Esophagus squamous epithelium (tissue), 5 donors: ENCODE results near the gene KIF26A. TPM values are rescaled to one million over a fixed set of nuclear protein-coding genes. Genes with fewer than 3 reads are reported as not detected.

Source experiments
- DNase-seq: peaks from one replicate; lab custom pipeline; 2025; lab: John Stamatoyannopoulos, UW
- H3K27ac ChIP-seq, 4 donors: fragments of 200-600 bp; sonication (generic); one replicate each; pipeline ENCODE4 v1.5.1; 2016 to 2019; ENCODE audit warnings: mild to moderate bottlenecking in 1 of 4
- H3K27me3 ChIP-seq, 4 donors: fragments of 200-600 bp; sonication (generic); 1 replicate in 3 of 4; 2 replicates in 1 of 4; pipeline versions ENCODE4 v1.5.1 to v1.6.0; 2017 to 2021; ENCODE audit warnings: antibody characterized with exemption in 1 of 4
- H3K36me3 ChIP-seq, 3 donors: fragments of 200-600 bp; sonication (generic); one replicate each; pipeline ENCODE4 v1.5.1; 2016 to 2019
- H3K4me1 ChIP-seq, 3 donors: fragments of 200-600 bp; sonication (generic); one replicate each; pipeline ENCODE4 v1.5.1; 2017 to 2019
- H3K4me3 ChIP-seq, 4 donors: fragments of 200-600 bp; sonication (generic); 1 replicate in 3 of 4; 2 replicates in 1 of 4; pipeline ENCODE4 v1.5.1; 2016 to 2019; ENCODE audit warnings: mild to moderate bottlenecking in 2 of 4, moderate library complexity in 1 of 4
- H3K9me3 ChIP-seq, 3 donors: fragments of 200-600 bp; sonication (generic); one replicate each; pipeline ENCODE4 v1.5.1; 2016 to 2019
- CTCF ChIP-seq, 6 experiments: fragments of 450-650 bp in 4 of 6; fragments of 200-600 bp in 2 of 6; sonication (generic) in 2 of 6; IDR thresholded peaks; one replicate each; pipeline ENCODE4 v1.5.1; 2016 to 2019; ENCODE audit warnings: antibody characterized with exemption in 6 of 6, mild to moderate bottlenecking in 4 of 6, moderate library complexity in 4 of 6
- POLR2A ChIP-seq, 4 donors: fragments of 450-650 bp; IDR thresholded peaks; one replicate each; pipeline ENCODE4 v1.6.1; 2017; ENCODE audit warnings: antibody characterized with exemption in 4 of 4, mild to moderate bottlenecking in 4 of 4, moderate library complexity in 3 of 4
- whole genome bisulfite sequencing, 2 donors: methylation state at CpG; one replicate each; pipeline ENCODE4 v1.1.5; 2018; 5-methylcytosine and 5-hydroxymethylcytosine counted together
- intact Hi-C: fragments of 100-400 bp; cut with DNase I; formaldehyde crosslinking; loops from one replicate; pipeline ENCODE4 v1.15.0; 2022
- total RNA-seq, 4 donors: library from RNA; depleted of rRNA; stranded (reverse); fragments of >200 nt; gene quantifications; one replicate each; pipeline ENCODE4 v1.1.0, GENCODE V29; 2016
- donor health status: DM: yes; HTN: yes; CAD: no.

The KIF26A gene
- total RNA-seq, 4 donors from 2014 or later = 0.80 to 2.7 (median 0.96) TPM

GRCh38 chr14:104114421-104115130 is 23.8 kb upstream of the KIF26A start:
- WGBS, 2 donors = 75% methylated on average over 6 of the region's 26 CpGs; no CpG with 5 or more reads in 1 of the 2 donors
- intact Hi-C loops = no loop called here
- peak overlapping the region; percentile 44 to 95 (median 92) for H3K27ac ChIP-seq
- no peak for DNase-seq
- no peaks in the 10 kb centered on the region for H3K36me3 ChIP-seq
- no peaks in the 10 kb centered on the region for H3K9me3 ChIP-seq
- TF ChIP-seq POLR2A (IDR thresholded peaks at IDR 0.05) (no peak), CTCF (IDR thresholded peaks at IDR 0.05) (no peak)
- no peak overlapping the region for H3K4me3 ChIP-seq
- H3K27me3 ChIP-seq = peaks cover 0 to 74% (median 4%) of the 10 kb centered on the region in 4 donors
- H3K4me1 ChIP-seq = peaks cover 34 to 100% (median 47%) of the 10 kb centered on the region in 3 donors

DNA sequence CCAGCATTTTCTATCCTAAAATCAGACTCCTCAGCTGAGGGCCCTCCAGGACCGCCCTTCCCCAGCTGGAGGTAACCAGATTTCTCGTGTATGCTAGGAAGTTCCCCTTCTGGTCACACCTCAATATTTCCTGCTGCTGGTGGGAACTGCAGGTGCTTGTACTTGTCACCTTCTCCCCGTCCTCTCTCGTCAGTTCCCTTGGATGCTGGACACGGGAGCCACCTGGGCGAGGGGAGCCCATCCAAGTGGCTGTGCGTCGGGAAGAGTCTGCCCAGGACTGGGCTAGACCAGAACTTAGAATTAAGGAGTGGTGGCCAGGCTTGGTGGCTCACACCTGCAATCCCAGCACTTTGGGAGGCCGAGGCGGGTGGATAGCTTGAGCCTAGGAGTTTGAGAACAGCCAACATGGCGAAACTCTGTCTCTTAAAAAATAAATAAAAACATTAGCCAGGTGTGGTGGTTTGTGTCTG is 23.2 kb upstream of the KIF26A start:
- H3K36me3 ChIP-seq = no peaks in the 10 kb centered on the region
- peaks cover 0 to 78% (median 4%) of the 10 kb centered on the region in 4 donors for H3K27me3 ChIP-seq
- DNase-seq = no peak
- TF ChIP-seq POLR2A (IDR thresholded peaks at IDR 0.05) (no peak), CTCF (IDR thresholded peaks at IDR 0.05) (no peak)
- intact Hi-C loops = no loop called here
- H3K9me3 ChIP-seq = no peaks in the 10 kb centered on the region
- H3K4me1 ChIP-seq = peaks cover 34 to 100% (median 46%) of the 10 kb centered on the region in 3 donors
- H3K4me3 ChIP-seq = no peak overlapping the region
- 72 to 82% methylated on average over 4 to 7 of the region's 11 CpGs for WGBS, 2 donors
- H3K27ac ChIP-seq = peak overlapping the region; percentile 44 to 95 (median 92)

DNA sequence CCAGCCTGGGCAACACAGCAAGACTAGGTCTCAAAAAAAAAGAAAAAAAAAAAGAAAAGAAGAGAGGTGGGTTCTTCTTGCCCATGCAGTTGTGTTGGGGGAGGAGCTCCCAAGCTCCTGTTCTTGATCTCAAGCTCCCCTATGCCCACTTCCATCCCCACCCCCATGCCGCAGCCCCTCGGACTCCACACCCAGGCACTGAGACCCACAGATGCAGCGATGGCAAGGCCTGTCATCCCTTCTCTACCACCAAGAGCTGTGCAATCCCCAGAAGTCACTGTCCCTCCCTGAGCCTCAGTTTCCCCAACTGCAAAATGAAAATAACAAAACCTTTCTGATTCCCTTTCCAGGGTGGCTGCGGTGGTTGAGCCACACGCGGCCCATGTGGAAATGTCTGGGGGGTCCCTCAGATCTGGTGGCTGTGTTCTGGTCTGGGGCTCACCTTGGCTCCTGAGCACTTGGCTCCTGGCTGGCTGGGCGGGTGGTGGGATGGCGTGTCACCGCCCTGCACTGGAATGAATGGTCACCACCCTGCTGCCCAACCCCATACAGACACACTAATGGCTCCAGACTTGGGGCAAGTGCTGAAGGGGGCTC is 22.6 kb upstream of the KIF26A start:
- Histone ChIP-seq H3K9me3 (no peaks in the 10 kb centered on the region), H3K27ac (peak overlapping the region; percentile 71 to 95 (median 92)), H3K36me3 (no peaks in the 10 kb centered on the region), H3K4me3 (peak overlapping the region; percentile 54 to 63 (median 62)), H3K27me3 (peaks cover 0 to 78% (median 4%) of the 10 kb centered on the region in 4 donors), H3K4me1 (peaks cover 34 to 100% (median 40%) of the 10 kb centered on the region in 3 donors)
- WGBS, 2 donors = 81 to 84% methylated on average over 6 to 7 of the region's 9 CpGs
- DNase-seq = no peak
- intact Hi-C loops = no loop called here
- TF ChIP-seq POLR2A (IDR thresholded peaks at IDR 0.05) = no peak
- TF ChIP-seq CTCF (IDR thresholded peaks at IDR 0.05) = no peak

DNA sequence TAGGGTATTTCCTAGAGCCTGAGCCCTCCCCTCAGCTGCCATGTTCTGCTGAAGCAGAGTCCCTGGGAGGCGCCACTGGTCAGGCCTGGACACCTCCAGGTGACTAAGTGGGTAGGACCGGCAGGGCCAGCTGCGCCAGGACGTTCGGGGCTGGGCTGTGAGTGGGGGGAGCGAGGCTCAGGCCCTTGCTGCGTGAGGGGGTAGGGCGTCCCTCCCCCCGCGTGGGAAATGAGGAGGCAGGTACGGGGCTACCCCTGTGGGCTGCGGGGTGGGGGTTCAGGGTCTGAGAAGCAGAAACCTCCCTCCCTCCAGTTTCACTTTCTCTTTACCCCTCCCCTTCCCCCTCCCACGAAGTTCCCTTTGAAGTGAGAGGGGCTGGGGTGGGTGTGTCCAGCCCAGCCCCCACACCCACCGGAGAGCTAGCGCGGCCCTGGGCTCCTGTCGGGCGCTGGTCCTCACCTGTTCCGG is 22.1 kb upstream of the KIF26A start:
- TF ChIP-seq CTCF (IDR thresholded peaks at IDR 0.05) (peak in 1 of 6 experiments; percentile 23), POLR2A (IDR thresholded peaks at IDR 0.05) (no peak)
- H3K9me3 ChIP-seq = no peaks in the 10 kb centered on the region
- H3K27ac ChIP-seq = peak overlapping the region; percentile 71 to 95 (median 92)
- peaks cover 29 to 95% (median 35%) of the 10 kb centered on the region in 3 donors for H3K4me1 ChIP-seq
- DNase-seq = no peak
- H3K4me3 ChIP-seq = peak overlapping the region; percentile 54 to 63 (median 62)
- H3K27me3 ChIP-seq = peaks cover 0 to 83% (median 4%) of the 10 kb centered on the region in 4 donors
- no CpG with 5 or more reads among the region's 19 CpGs for WGBS, 2 donors
- H3K36me3 ChIP-seq = no peaks in the 10 kb centered on the region
- intact Hi-C loops = no loop called here
